HG02840 (cell line): ENCODE data around the gene TNIK.
"Not testable (repeated sequence)": the region's sequence is repeated elsewhere in the genome, so short reads cannot be mapped to it uniquely, and the experiment has no call there.

Experiments
- ATAC-seq: cut with Tn5 transposase; IDR thresholded peaks from one replicate; pipeline ENCODE4 v1.9.1; 2021; ENCODE audit warnings: mild to moderate bottlenecking, moderate library complexity, moderate number of reproducible peaks; ENCODE audit not compliant: unreplicated experiment, low FRiP score

Gene TNIK

DNA sequence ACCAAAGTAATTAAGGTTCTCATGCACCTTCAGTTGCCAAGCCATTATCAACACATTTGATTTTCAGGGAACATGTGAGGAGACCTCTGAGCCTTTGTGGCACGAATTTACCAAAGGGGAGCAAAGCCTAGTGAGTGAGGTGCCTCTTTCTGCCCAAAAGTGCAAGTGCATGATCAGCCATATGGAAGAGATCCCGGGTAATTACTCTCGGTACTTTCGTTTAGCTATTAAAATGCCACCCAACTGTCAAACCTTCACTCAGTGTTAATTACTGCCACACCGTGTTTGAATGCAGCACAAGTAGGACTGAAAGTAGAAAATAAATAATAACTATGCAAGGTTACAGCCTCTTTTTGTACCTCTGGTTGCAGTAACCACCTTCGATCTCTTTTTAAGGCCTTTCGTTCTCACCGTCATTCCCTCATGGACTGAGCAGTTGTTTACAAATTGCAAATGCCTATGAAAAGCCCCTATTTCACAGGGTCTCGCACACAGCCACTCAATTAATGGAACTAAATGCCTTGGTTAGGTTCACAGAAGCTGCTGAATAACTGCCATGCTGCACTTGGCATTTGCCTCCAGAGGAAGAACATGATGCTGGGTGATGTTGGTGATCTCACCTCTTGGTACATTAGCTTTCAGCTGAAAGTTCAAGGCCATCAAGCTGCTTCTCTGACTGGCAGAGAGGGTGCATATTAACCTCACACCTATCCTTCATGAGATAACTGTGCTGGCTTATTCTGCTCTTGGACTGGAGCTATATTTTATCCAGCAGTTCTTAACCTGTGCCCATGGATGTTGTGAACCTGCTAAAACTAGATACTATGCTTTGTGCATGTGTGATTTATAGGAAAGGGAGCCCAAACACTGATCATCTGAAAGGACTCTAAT, 69.9 kb downstream of the TNIK start:
- no peak for ATAC-seq

DNA sequence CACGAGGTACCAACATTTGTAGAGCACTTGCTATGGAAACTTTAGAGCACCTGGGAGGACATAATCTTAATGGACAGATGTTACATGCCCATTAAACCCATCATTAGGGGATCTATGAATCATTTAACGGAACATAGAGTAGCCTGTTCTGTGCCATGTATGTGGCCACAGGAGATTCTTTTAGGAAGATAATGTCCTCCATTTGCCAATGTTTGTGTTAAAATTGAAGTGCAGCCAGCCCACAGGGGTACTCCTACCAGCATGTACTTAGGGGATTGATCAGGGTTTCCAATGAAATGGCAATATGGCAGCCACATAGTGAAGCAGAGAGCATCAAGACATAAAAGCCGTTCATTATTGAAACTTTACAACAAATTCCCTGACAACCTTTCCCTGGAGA, 70.7 kb downstream of the TNIK start:
- no peak for ATAC-seq

DNA sequence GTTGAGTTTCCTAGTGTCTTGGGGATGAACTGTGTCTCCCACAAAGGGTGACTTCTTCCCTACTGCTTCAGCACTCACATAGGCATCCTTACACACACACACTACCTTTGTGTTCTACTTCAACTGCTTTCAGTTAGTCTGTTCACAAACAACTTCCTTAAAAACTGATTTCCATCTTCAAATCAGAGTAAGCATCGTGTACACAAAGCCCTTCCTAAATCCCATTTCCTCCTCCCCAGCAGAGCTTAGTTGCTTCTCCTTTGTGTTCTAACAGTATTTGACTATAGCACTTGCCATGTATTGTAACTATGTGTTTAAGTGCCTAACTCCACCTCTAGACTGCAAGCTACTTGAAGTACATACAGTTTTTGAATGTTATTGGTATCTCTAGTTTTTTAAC, 71.7 kb downstream of the TNIK start:
- ATAC-seq = no peak

DNA sequence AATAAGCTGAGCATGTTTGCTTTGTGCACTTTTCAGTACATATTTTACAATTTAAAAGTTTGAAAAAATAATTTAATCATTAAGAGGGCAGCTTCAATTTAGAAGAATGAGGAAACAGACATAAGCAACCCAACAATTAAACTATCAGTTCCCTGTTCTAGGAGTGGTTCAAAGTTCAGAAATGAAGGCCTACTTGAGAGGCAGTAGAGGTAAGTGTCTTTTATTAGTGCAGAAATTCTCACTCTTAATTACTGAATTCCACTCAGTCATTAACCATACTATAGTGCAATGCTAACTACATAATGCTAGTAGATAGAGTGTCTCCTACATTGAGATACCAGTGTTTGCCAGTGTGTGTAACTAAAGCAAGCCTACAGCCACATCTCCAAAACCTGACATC, 73.1 kb downstream of the TNIK start:
- no peak for ATAC-seq

DNA sequence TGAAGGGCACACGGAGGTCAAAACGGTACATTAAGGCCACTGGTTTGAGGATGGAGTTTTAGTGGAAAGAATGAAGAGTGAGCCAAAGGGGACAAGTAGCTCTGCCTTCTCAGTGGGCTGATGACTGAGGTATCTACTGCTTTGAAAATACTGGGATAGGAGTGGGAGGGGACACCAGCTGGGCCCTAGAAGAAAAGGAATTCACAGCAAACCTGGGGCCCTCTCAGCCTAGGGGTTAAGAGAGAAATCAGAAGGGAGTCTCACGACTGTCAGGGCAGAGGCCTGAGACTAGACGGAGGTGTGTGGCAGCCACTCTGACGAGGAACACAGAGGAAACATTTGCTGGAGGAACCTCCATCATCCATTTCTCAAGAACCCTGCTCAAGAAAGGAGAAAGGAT, 75.1 kb downstream of the TNIK start:
- no peak for ATAC-seq

DNA sequence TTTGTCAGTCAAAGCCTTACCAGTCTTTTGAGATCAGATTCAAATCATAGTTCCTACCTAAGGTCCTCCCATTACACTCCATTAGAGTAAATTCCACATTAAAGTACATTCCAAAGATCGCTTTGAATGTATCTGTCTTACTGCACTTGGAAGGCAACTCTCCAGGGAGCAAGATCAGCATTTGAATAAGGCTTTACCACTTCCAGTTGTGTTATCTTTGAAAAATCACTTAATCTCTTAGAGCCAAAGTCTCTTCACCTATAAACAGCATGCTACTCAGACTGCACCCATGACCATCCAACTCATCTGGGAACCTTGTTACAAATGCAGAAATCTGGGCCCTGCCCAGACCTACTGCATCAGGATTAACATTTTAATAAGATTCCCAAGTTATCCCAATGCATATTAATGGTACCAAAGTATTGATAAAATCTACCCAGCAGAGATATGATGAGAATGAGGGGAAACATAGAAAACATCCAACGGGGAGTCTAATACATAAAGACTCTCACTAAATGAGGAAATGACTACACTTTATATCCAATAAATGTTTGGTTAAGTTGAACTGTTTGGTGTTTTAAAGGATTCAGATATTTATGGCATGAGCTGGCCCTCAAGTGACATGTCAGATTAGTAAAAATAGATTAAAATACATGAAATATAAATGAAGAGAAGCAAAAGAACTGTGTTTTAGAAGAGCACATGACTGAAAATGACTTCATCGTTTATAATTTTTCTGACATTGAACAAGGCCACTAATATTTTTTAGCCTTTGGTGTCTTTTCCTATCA, 75.9 kb downstream of the TNIK start:
- no peak for ATAC-seq

DNA sequence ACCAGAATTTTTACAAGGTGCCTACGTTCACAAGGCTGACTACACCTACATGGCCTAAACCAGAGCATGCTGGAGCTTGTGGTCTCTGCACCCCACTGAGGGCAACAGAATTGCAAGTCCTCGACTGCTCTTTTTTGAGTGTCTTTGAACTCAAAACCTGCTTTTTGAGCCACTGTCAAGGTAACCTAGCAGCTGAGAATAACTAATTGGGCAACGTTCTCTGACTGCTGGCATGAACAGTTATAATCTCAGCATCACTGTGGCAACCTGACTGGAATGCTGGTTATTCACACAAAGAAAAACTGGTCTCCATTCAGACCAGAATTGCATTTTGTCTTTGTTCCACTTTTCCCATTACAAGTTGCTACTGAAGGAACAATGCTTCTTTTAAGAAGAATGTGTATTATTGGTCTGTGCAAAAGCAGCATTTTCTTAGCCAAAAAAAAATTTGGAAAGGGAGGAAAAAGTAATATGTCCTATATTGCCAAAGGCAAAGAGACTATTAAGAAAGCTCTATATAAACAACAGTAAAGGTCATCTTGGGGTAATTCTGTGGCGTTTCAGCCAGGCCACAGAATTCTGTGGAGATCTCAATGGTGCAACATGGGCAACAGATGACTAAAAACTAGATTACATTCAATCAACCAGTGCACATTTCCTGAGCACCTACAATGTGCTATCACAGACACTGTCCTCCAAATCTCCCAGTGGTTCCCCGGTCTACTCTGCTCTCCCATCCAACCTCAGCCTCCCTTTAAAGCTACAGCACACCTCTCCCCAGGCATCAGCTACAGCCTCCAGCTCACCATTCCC, 76.8 kb downstream of the TNIK start:
- ATAC-seq = no peak

DNA sequence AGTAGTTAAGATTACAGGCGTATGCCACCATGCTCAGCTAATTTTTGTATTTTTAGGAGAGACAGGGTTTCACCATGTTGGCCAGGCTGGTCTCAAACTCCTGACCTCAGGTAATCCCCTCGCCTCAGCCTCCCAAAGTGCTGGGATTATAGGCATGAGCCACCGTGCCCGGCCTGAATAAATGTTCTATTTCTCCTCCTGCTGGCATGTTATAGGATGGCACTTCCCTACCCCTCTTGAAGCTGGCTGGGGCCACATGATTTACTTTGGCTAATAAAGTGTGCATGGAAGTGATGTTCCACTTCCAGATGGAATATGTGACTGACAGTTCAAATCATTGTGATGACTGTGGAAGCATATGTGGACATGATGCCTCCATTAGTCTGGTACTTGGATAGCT, 77.9 kb downstream of the TNIK start:
- ATAC-seq = not testable (repeated sequence)

DNA sequence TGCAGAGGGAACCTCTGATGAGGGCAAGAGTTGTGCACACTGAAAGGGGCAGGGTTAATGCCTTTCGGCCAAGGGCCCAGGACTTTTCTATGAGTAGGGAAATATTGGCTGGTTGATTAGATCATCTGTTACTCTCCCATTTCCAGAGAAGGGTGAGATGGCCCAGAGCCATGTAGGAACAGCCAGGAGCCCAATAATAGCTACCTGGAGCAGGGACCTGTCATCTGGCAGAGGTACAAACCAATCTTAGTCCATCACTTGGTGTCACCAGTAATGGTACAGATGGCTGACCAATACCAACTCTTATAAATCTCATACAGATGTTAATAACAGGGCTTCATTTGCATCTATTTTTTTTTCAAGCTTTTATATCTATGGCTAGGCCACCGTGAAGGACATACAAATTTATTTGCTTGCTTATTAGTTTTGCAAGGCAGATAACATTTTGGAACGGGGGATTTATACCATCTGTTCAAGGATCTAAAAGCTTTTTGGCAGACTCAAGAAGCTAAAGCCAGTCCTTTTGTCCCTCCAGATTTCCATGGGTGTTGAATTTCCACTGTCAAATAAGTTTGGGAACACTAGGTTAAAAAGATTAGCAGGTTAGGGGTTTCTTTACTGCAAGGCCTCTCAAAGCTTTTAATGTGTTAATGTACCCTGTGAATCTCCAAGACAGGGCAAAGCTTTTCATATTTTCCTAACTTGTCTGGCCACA, 79.3 kb downstream of the TNIK start:
- ATAC-seq = no peak

DNA sequence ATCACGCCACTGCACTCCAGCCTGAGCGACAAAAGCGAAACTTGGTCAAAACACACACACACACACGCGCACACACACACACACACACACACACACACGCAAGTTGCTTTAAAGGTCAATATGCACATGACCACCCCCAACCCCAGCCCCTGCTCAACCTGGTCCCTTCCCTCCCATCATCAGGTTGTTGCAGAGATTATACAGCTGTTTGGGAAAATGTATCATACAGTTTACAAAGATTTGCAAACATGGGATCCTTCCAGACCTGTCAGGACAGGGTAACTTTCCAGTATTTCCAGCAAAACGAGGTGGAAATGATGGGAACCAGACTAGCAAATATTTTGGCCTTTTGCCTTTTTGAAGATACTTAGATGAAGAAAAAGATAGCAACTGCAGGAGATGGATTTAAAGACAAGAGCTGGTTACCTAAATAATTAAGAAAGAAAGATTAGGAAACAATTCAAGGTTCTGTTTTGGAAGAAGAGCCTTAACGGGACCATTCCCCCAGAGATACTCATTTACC, 80.2 kb downstream of the TNIK start:
- no peak for ATAC-seq

DNA sequence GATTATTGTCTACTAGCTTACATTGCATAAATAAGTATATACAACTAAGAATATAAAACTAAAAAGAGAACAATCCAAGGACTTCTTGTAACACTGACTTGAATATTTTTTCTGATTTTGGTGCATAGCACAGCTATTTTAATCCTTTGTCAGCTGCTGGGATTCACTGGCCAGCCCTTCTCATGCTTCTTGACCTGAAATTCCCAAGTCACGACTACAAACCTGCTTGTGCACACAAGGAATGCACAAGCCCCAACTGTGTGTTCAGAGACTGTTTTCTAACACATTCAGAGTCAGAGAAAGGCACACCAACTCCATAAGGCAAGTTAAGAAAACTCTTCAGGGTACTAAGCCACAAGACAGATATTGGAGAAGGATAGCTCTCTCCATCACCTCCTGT, 80.9 kb downstream of the TNIK start:
- ATAC-seq = no peak

DNA sequence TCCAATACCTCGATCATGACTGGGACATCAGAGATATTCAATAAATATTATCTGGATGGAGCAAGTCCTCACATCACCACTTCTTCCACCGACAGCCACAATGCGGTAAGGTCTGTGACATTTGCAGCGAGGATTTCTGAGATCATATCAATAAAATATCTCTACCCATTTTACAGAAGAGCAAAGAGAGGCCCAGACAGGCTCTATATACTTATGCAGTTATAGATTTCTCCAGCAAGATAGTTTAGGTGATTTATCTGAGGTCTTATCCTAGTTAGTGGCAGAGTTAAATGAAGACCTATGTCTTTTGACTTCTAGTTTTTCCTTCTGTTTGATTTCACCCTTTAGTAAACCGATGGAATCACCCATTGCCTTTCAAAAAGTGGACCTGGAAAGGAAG, 81.6 kb downstream of the TNIK start:
- no peak for ATAC-seq

DNA sequence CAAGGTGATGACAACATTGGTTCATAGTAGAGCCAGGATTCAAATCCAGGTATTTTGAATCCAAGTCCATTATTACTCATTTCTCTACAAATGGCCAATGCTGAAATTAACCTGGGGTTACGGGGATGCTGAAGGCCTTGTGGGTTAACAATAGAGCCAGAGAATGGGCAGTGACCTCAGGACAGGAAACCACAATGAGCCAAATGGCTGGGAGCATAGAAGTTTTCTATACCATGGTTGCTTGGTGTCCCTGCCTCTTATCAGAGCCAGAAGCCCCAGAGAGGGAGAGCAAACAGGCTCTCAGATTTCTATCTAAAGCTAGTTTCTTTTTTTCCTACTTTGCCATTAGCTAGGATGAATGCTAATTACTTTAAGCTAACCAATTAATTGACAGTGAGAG, 82.3 kb downstream of the TNIK start:
- ATAC-seq = no peak

DNA sequence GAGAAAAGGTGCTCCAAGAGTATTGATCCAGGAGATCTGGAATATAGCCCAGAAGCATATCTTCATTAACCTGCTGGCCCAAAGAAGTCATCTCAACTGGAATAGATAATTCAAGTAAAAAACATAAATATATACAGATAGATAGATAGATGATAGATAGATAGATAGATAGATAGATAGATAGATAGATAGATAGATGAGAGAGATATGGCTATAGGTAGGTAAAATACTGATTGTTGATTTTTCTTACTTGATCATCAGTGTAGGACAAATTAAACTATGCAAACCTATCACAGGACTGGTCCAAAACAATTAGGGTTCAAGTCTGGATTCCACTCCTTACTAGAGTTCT, 83.6 kb downstream of the TNIK start:
- ATAC-seq = no peak

DNA sequence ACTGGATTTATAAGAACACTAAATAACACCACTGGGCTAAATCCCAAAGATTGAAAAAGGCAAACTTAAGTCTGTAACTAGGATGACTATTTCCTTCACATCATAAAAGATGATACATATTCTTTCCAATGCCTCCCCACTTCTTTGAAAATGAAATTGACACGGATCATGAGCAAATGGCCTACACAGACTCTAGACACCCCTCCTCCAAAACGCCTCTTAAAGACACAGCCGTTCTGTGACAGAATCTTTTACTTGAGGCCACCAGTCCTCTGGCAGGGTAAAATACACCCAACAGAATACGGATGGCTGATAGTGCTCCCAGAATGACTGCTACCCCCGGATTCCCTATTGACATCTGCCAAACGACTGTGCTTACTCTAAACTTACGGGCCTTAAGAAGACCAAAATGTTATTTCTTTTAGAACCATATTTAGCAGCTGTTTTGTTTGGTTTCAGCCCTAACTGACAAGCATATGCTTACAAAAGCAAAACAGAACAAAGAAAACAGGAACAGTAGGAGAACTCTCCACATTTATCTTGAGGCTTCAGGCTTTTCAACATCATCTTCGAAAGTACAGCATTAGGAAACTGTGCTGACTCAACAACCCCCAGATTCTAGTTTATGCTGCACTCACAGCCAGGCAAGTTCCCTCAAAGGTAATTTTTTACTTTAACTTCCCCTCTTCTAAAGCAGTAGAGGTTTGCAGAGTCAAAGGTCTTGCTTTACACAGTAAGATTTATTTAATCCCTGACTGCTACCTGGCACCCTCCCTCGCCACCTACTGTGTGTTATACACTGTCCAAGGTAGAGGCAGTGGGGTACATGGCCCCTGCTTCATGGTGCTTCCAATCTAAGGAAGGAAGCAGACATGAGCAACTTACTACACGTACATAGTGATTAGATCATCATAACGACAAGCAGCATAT, 84.3 kb downstream of the TNIK start:
- no peak for ATAC-seq

DNA sequence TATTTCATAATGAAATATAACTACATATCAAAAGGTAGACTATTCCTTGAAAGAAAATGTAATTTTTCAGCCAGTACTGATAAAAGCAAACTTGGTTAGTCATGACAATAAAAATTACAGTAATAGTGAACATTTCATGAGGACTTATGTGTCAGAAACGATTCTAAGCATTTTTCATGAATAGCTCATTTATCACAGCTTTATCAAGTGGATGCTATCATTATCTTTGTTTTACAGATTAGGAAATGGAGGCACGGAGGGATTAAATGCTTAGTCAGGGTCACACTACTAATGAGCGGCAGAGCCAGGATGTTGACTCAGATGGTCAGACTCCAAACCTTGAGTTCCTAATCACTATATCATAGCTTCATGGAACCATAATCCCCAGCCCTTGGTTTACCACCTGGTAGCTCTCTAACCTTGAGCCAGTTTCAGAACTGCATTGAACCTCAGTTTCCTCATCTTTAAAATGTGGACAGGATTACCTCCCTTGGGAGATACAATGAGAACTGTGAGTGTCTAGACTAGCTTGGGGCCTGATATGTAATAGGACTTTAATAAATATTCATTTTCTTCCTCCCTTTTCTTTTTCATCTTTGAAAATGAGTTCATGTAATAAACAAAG, 85.4 kb downstream of the TNIK start:
- no peak for ATAC-seq

DNA sequence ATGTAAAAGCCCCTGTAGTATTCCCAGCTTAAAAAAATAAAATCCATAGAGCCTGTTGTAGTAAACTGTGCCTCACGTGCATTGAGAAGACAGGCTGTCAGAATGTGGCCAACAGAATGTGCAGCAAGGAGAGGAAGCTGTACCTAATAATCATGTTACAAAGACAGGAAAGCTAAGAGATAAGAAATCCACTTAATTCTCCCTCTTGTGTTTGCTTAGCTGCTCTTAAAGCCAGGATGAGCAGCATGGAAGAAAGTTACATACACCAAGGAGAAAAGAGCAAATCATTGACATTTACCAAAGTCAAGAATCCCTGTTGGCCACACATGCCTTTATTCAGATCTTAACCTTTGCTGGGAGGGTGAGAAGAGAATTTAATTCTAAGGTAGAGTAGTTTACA, 85.9 kb downstream of the TNIK start:
- no peak for ATAC-seq

DNA sequence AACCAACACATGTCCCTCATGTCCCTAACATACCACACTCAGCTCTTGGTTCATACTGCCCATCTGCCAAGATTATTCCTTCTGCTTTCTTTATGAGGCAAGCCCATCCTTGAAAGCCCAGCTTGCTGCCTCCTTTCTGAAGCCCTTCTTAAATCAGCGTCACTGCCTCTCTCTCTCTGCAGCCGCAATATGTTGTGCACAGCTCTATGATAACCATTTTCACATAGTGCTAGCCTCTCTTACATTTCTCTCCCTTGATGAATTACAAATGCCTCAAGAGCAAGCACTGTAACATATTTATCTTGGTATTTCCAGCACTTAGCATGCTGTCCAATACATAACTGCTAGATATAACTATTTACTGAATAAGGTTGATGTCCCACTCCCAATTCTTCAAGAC, 86.5 kb downstream of the TNIK start:
- ATAC-seq = no peak

DNA sequence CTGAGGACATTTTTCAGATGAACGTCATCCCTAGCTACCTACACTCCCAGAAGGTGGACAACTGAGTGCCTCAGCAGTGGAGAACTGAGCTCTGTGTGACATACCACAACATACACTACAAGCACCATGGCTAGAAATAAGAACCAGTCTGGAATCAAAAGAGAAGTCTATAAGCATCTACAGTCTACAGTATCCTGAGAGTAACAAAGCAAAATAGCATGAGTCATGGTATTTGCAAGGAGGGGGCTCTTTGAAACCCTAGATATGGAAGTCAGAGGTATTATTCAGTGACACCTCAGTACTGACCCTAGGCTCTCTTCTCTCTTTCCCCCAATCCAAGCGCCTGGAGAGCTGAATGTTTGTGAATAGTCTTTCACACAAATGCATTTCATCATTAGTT, 87.5 kb downstream of the TNIK start:
- ATAC-seq = no peak
